GM10266 (cell line): ENCODE results near the gene TDRD6.

Experiments used
- DNase-seq: peaks from one replicate; pipeline ENCODE4 v3.0.0; 2012; ENCODE audit errors: extremely low spot score
- CTCF ChIP-seq: IDR thresholded peaks from 2 replicates; pipeline ENCODE4 v1.5.1; 2012; ENCODE audit warnings: mild to moderate bottlenecking, low read depth; ENCODE audit not compliant: control insufficient read depth, insufficient read depth; ENCODE audit errors: missing control alignments

Gene TDRD6

GRCh38 chr6:46648869-46649492, 38.7 kb upstream of the TDRD6 start:
- DNase-seq, result no peak
- no peak for TF ChIP-seq CTCF

GRCh38 chr6:46651006-46651405, 36.7 kb upstream of the TDRD6 start:
- TF ChIP-seq CTCF, result no peak
- DNase-seq, result no peak

GRCh38 chr6:46651816-46652215, 35.9 kb upstream of the TDRD6 start:
- no peak for DNase-seq
- no peak for TF ChIP-seq CTCF

- no peak for TF ChIP-seq CTCF
- no peak for DNase-seq
Measured at GRCh38 chr6:46652232-46652602, 35.5 kb upstream of the TDRD6 start.

DNA sequence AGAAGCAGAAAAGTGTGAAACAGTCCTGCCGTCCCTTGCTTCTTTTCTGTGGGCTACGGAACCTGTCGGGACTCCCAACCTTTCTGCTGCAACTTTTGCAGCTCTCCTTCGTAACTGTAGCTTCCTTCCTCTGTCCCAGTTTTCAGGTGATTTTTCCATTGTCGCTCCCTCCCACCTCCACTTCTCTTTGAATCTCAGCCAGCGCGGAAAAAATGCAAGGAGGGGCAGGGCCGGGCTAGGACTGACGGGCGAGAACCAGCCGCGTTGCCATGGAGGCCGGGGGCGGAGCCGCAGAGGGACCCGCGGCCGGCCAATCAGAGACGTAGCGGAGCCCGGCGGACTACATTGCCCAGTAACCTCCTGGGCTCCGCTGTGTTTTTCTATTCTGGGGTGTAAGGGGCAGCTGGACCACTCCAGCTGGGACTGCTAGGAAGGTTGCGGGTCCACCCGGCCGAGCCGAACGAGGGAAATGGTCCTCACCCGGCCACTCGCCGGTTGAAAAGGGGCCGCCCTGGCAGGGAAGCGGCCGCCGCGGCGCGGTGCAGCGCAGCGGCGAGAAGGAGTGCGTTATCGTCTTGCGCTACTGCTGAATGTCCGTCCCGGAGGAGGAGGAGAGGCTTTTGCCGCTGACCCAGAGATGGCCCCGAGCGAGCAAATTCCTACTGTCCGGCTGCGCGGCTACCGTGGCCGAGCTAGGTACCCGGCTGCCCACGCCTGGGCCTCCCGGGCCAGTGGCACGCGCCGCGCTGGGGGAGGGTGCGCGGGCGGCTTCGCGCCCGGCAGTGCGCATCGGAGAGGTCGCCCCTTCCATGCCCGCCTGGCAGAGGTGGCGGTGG, 34.9 kb upstream of the TDRD6 start, which contains the start of the genes CYP39A1 and SLC25A27:
TSS of gene CYP39A1 (minus strand) at position 216 of the 836 bp plus-strand sequence. CDS start 236 bp downstream, outside the sequence.
TSS of gene SLC25A27 (plus strand) at position 373 of the 836 bp plus-strand sequence. CDS start at position 591, 218 bp downstream.
- DNase-seq, result peak; percentile 90
- TF ChIP-seq CTCF, result no peak

- no peak for TF ChIP-seq CTCF
- DNase-seq, result no peak
Measured at GRCh38 chr6:46653439-46654195, 34.1 kb upstream of the TDRD6 start.
